Ectodermal cell (in vitro differentiated cells): Measurements from ENCODE around the gene KIF5A.

Source experiments
- H3K27ac ChIP-seq: 2 replicates; pipeline ENCODE4 v1.7.0; 2013; ENCODE audit warnings: mild to moderate bottlenecking, low read depth, low read length; ENCODE audit not compliant: insufficient read depth, poor library complexity, severe bottlenecking
- H3K27me3 ChIP-seq: 2 replicates; pipeline ENCODE4 v1.7.0; 2013; ENCODE audit warnings: mild to moderate bottlenecking, low read length; ENCODE audit not compliant: insufficient read depth, control insufficient read depth, poor library complexity, severe bottlenecking
- H3K36me3 ChIP-seq: one replicate; pipeline ENCODE4 v1.7.0; 2013; ENCODE audit warnings: low read length; ENCODE audit not compliant: control insufficient read depth, insufficient read depth
- H3K4me1 ChIP-seq: one replicate; pipeline ENCODE4 v1.7.0; 2013; ENCODE audit warnings: low read length; ENCODE audit not compliant: control insufficient read depth, insufficient read depth
- H3K4me3 ChIP-seq: 2 replicates; pipeline ENCODE4 v1.7.0; 2013; ENCODE audit warnings: low read depth, low read length, control low read depth; ENCODE audit not compliant: insufficient read depth
- H3K9me3 ChIP-seq: 2 replicates; pipeline ENCODE4 v1.7.0; 2013; ENCODE audit warnings: mild to moderate bottlenecking, low read length, moderate library complexity; ENCODE audit not compliant: control insufficient read depth
- WGBS, 2 experiments: methylation state at CpG; one replicate each; pipeline ENCODE4 v1.1.7; 2013; ENCODE audit warnings: missing lambda C conversion rate in 2 of 2; 5-methylcytosine and 5-hydroxymethylcytosine counted together

Gene KIF5A

GRCh38 chr12:57619434-57620244 is 69.8 kb downstream of the KIF5A start:
- Histone ChIP-seq H3K4me3 (peak overlapping the region; percentile 12), H3K4me1 (no peaks in the 10 kb centered on the region), H3K9me3 (no peaks in the 10 kb centered on the region), H3K36me3 (no peaks in the 10 kb centered on the region), H3K27ac (no peak overlapping the region), H3K27me3 (peaks cover 79% of the 10 kb centered on the region)
- 14 to 15% methylated on average over 46 of the region's 46 CpGs for WGBS, 2 experiments

- 22 to 23% methylated on average over 13 of the region's 13 CpGs for WGBS, 2 experiments
- Histone ChIP-seq H3K27ac (no peak overlapping the region), H3K27me3 (peaks cover 87% of the 10 kb centered on the region), H3K9me3 (no peaks in the 10 kb centered on the region), H3K4me1 (no peaks in the 10 kb centered on the region), H3K4me3 (no peak overlapping the region), H3K36me3 (no peaks in the 10 kb centered on the region)
Measured at GRCh38 chr12:57620245-57620935, 70.5 kb downstream of the KIF5A start.

GRCh38 chr12:57620936-57621496 is 71.2 kb downstream of the KIF5A start:
- Histone ChIP-seq H3K27me3 (peaks cover 90% of the 10 kb centered on the region), H3K4me1 (no peaks in the 10 kb centered on the region), H3K27ac (no peak overlapping the region), H3K36me3 (no peaks in the 10 kb centered on the region), H3K4me3 (peak overlapping the region; percentile 35), H3K9me3 (no peaks in the 10 kb centered on the region)
- 3 to 5% methylated on average over 42 of the region's 42 CpGs for WGBS, 2 experiments

GRCh38 chr12:57621497-57622292 is 71.9 kb downstream of the KIF5A start:
- peak overlapping the region; percentile 35 for H3K4me3 ChIP-seq
- WGBS, 2 experiments = 2 to 3% methylated on average over 49 of the region's 49 CpGs
- H3K9me3 ChIP-seq = no peaks in the 10 kb centered on the region
- peaks cover 95% of the 10 kb centered on the region for H3K27me3 ChIP-seq
- no peaks in the 10 kb centered on the region for H3K4me1 ChIP-seq
- no peaks in the 10 kb centered on the region for H3K36me3 ChIP-seq
- no peak overlapping the region for H3K27ac ChIP-seq

- Histone ChIP-seq H3K4me1 (no peaks in the 10 kb centered on the region), H3K27me3 (peaks cover 98% of the 10 kb centered on the region), H3K27ac (no peak overlapping the region), H3K9me3 (no peaks in the 10 kb centered on the region), H3K4me3 (no peak overlapping the region), H3K36me3 (no peaks in the 10 kb centered on the region)
- WGBS, 2 experiments = 80 to 85% methylated on average over 9 of the region's 9 CpGs
Measured at GRCh38 chr12:57622293-57623245, 72.7 kb downstream of the KIF5A start.

GRCh38 chr12:57623385-57623784 is 73.5 kb downstream of the KIF5A start:
- no peaks in the 10 kb centered on the region for H3K9me3 ChIP-seq
- H3K27me3 ChIP-seq = peaks cover 98% of the 10 kb centered on the region
- H3K4me1 ChIP-seq = no peaks in the 10 kb centered on the region
- 79 to 93% methylated on average over 2 of the region's 2 CpGs for WGBS, 2 experiments
- H3K4me3 ChIP-seq = no peak overlapping the region
- H3K27ac ChIP-seq = no peak overlapping the region
- H3K36me3 ChIP-seq = no peaks in the 10 kb centered on the region

- Histone ChIP-seq H3K27me3 (peaks cover 98% of the 10 kb centered on the region), H3K9me3 (no peaks in the 10 kb centered on the region), H3K4me1 (no peaks in the 10 kb centered on the region), H3K27ac (no peak overlapping the region), H3K36me3 (no peaks in the 10 kb centered on the region), H3K4me3 (no peak overlapping the region)
- 79 to 84% methylated on average over 5 of the region's 5 CpGs for WGBS, 2 experiments
Measured at GRCh38 chr12:57623811-57624390, 74.1 kb downstream of the KIF5A start.

GRCh38 chr12:57624441-57625220 is 74.8 kb downstream of the KIF5A start:
- H3K27ac ChIP-seq = no peak overlapping the region
- peaks cover 98% of the 10 kb centered on the region for H3K27me3 ChIP-seq
- H3K9me3 ChIP-seq = no peaks in the 10 kb centered on the region
- H3K4me3 ChIP-seq = no peak overlapping the region
- no peaks in the 10 kb centered on the region for H3K36me3 ChIP-seq
- WGBS, 2 experiments = 87 to 88% methylated on average over 8 of the region's 8 CpGs
- H3K4me1 ChIP-seq = no peaks in the 10 kb centered on the region
